ENCODE results near the gene PKNOX2.

The PKNOX2 gene

GRCh38 chr11:125170510-125171031, 6.0 kb downstream of the PKNOX2 start:
- no peaks in the 10 kb centered on the region for H3K4me1 ChIP-seq (ENCODE audit: low read length)
- H3K9me3 ChIP-seq (replicated peaks; ENCODE audit: insufficient read depth, low read length), result no peaks in the 10 kb centered on the region
- H3K9ac ChIP-seq (ENCODE audit: low read length), result no peak overlapping the region
- no peak overlapping the region for H3K27ac ChIP-seq (ENCODE audit: low read length)
- TF ChIP-seq EZH2phosphoT487 (IDR thresholded peaks at IDR 0.05; ENCODE audit: low read length) (no peak), EZH2 (optimal IDR thresholded peaks at IDR 0.05; ENCODE audit: low read depth, low read length) (no peak), CTCF (IDR thresholded peaks at IDR 0.05; ENCODE audit: low read length) (no peak)
- no peaks in the 10 kb centered on the region for H3K9me2 ChIP-seq (replicated peaks; ENCODE audit: insufficient read depth, low read length)
- no peak for DNase-seq
- H3K79me2 ChIP-seq (ENCODE audit: low read length), result no peaks in the 10 kb centered on the region
- peaks cover 13% of the 10 kb centered on the region for H3K27me3 ChIP-seq (replicated peaks; ENCODE audit: insufficient read depth, low read length)
- no peak overlapping the region for H3K4me3 ChIP-seq (ENCODE audit: low read length)
- H3K36me3 ChIP-seq (replicated peaks; ENCODE audit: insufficient read depth, low read length), result no peaks in the 10 kb centered on the region
- H2AFZ ChIP-seq (ENCODE audit: low read length), result no peak overlapping the region
- H3K4me2 ChIP-seq (ENCODE audit: low read depth, low read length), result no peak overlapping the region
- no peaks in the 10 kb centered on the region for H3F3A ChIP-seq (ENCODE audit: insufficient read depth, low read length)
- H4K20me1 ChIP-seq (ENCODE audit: insufficient read depth, low read length), result no peaks in the 10 kb centered on the region

- H3K27ac ChIP-seq (ENCODE audit: low read length), result no peak overlapping the region
- no peaks in the 10 kb centered on the region for H3K79me2 ChIP-seq (ENCODE audit: low read length)
- no peak for TF ChIP-seq EZH2 (optimal IDR thresholded peaks at IDR 0.05; ENCODE audit: low read depth, low read length)
- TF ChIP-seq EZH2phosphoT487 (IDR thresholded peaks at IDR 0.05; ENCODE audit: low read length), result no peak
- TF ChIP-seq CTCF (IDR thresholded peaks at IDR 0.05; ENCODE audit: low read length), result no peak
- no peak overlapping the region for H3K4me3 ChIP-seq (ENCODE audit: low read length)
- H4K20me1 ChIP-seq (ENCODE audit: insufficient read depth, low read length), result no peaks in the 10 kb centered on the region
- no peak for DNase-seq
- no peak overlapping the region for H3K9ac ChIP-seq (ENCODE audit: low read length)
- no peaks in the 10 kb centered on the region for H3K9me3 ChIP-seq (replicated peaks; ENCODE audit: insufficient read depth, low read length)
- no peaks in the 10 kb centered on the region for H3K36me3 ChIP-seq (replicated peaks; ENCODE audit: insufficient read depth, low read length)
- no peaks in the 10 kb centered on the region for H3K9me2 ChIP-seq (replicated peaks; ENCODE audit: insufficient read depth, low read length)
- H3K27me3 ChIP-seq (replicated peaks; ENCODE audit: insufficient read depth, low read length), result no peaks in the 10 kb centered on the region
- H3K4me1 ChIP-seq (ENCODE audit: low read length), result no peaks in the 10 kb centered on the region
- H3F3A ChIP-seq (ENCODE audit: insufficient read depth, low read length), result no peaks in the 10 kb centered on the region
- H2AFZ ChIP-seq (ENCODE audit: low read length), result no peak overlapping the region
- no peak overlapping the region for H3K4me2 ChIP-seq (ENCODE audit: low read depth, low read length)
Observed at GRCh38 chr11:125171974-125172373, 7.4 kb downstream of the PKNOX2 start.

GRCh38 chr11:125173027-125173426, 8.5 kb downstream of the PKNOX2 start:
- Histone ChIP-seq H3K36me3 (replicated peaks; ENCODE audit: insufficient read depth, low read length) (no peaks in the 10 kb centered on the region), H3K9ac (ENCODE audit: low read length) (no peak overlapping the region), H3K9me2 (replicated peaks; ENCODE audit: insufficient read depth, low read length) (no peaks in the 10 kb centered on the region), H3K4me1 (ENCODE audit: low read length) (no peaks in the 10 kb centered on the region), H3K27ac (ENCODE audit: low read length) (no peak overlapping the region), H3K27me3 (replicated peaks; ENCODE audit: insufficient read depth, low read length) (no peaks in the 10 kb centered on the region), H4K20me1 (ENCODE audit: insufficient read depth, low read length) (no peaks in the 10 kb centered on the region), H3K4me2 (ENCODE audit: low read depth, low read length) (no peak overlapping the region), H2AFZ (ENCODE audit: low read length) (no peak overlapping the region), H3K4me3 (ENCODE audit: low read length) (no peak overlapping the region), H3K9me3 (replicated peaks; ENCODE audit: insufficient read depth, low read length) (no peaks in the 10 kb centered on the region), H3K79me2 (ENCODE audit: low read length) (no peaks in the 10 kb centered on the region), H3F3A (ENCODE audit: insufficient read depth, low read length) (no peaks in the 10 kb centered on the region)
- TF ChIP-seq EZH2phosphoT487 (IDR thresholded peaks at IDR 0.05; ENCODE audit: low read length) (no peak), CTCF (IDR thresholded peaks at IDR 0.05; ENCODE audit: low read length) (no peak), EZH2 (optimal IDR thresholded peaks at IDR 0.05; ENCODE audit: low read depth, low read length) (no peak)
- DNase-seq, result no peak
